Osteoblast (primary cell): ENCODE data around the gene NSUN5. TPM values are rescaled to one million over a fixed set of nuclear protein-coding genes. Genes with fewer than 3 reads are reported as not detected.

Experiments
- DNase-seq: peaks from one replicate; pipeline ENCODE4 v3.0.0; 2011; ENCODE audit warnings: low spot score, mixed read lengths; ENCODE audit not compliant: insufficient read length; ENCODE audit errors: missing footprints
- H2AFZ ChIP-seq: 2 replicates; pipeline ENCODE4 v1.6.0; 2011; ENCODE audit warnings: mild to moderate bottlenecking, low read length
- H3K27ac ChIP-seq: 2 replicates; pipeline ENCODE4 v1.5.1; 2011; ENCODE audit warnings: mild to moderate bottlenecking, low read depth, low read length, moderate library complexity
- H3K27me3 ChIP-seq: 2 replicates; pipeline ENCODE4 v1.6.0; 2012; ENCODE audit warnings: mild to moderate bottlenecking, control low read depth, inconsistent platforms, low read length, moderate library complexity; ENCODE audit not compliant: insufficient read depth
- H3K36me3 ChIP-seq: 2 replicates; pipeline ENCODE4 v1.5.1; 2011; ENCODE audit warnings: mild to moderate bottlenecking, low read length, control low read depth, moderate library complexity; ENCODE audit not compliant: insufficient read depth
- H3K4me1 ChIP-seq: 2 replicates; pipeline ENCODE4 v1.5.1; 2011; ENCODE audit warnings: mild to moderate bottlenecking, low read length, control low read depth, moderate library complexity; ENCODE audit not compliant: insufficient read depth
- H3K4me2 ChIP-seq: 2 replicates; pipeline ENCODE4 v1.6.0; 2011; ENCODE audit warnings: mild to moderate bottlenecking, low read length; ENCODE audit not compliant: insufficient read depth
- H3K4me3 ChIP-seq: fragments of 200-600 bp; sonication (generic); 3 replicates; pipeline ENCODE4 v1.5.1; 2012; ENCODE audit warnings: mild to moderate bottlenecking, low read length, inconsistent platforms; ENCODE audit not compliant: insufficient read depth
- H3K79me2 ChIP-seq: 2 replicates; pipeline ENCODE4 v1.6.0; 2012; ENCODE audit warnings: mild to moderate bottlenecking, low read length, control low read depth, inconsistent platforms; ENCODE audit not compliant: insufficient read depth
- H3K9me3 ChIP-seq: 2 replicates; pipeline ENCODE4 v1.5.1; 2011; ENCODE audit warnings: low read depth, low read length, control low read depth
- H4K20me1 ChIP-seq: 2 replicates; pipeline ENCODE4 v1.6.0; 2012; ENCODE audit warnings: mild to moderate bottlenecking, low read length, control low read depth; ENCODE audit not compliant: insufficient read depth
- total RNA-seq: library from RNA; depleted of rRNA; stranded (reverse); fragments of >200 nt; gene quantifications from 2 replicates; pipeline ENCODE4 v1.2.3, GENCODE V29; 2012
- TF ChIP-seq, protein P1 (sequence below): IDR thresholded peaks from 2 replicates; pipeline ENCODE4 v1.5.1; 2011; ENCODE audit warnings: mild to moderate bottlenecking, low read depth, low read length, moderate library complexity; ENCODE audit errors: extremely low read depth

The NSUN5 gene
- total RNA-seq, 1 donor, result 17.0 TPM

DNA sequence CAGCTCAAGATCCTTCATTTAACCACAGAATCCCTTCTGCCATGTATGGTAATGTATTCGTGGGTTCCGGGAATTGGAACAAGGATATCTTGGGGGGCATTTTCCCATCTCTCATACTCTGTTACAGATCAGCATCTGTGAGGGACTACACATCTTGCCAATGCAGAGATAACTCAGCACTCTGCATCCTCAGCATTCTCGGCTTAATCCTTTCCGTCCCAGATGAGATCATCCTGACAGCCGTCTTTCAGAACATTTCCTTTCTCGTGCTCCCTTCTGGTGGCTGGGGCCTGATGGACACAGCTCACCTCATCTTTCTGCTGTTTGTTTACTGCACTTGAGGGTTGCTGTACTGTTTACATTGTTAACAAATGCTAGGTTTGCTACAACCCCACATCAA is 44.6 kb upstream of the NSUN5 start:
- peaks cover 4% of the 10 kb centered on the region for H3K4me1 ChIP-seq
- H3K36me3 ChIP-seq, result no peaks in the 10 kb centered on the region
- H3K4me2 ChIP-seq, result no peak overlapping the region
- H2AFZ ChIP-seq, result no peak overlapping the region
- H4K20me1 ChIP-seq, result no peaks in the 10 kb centered on the region
- DNase-seq, result no peak
- TF ChIP-seq, protein P1, sequence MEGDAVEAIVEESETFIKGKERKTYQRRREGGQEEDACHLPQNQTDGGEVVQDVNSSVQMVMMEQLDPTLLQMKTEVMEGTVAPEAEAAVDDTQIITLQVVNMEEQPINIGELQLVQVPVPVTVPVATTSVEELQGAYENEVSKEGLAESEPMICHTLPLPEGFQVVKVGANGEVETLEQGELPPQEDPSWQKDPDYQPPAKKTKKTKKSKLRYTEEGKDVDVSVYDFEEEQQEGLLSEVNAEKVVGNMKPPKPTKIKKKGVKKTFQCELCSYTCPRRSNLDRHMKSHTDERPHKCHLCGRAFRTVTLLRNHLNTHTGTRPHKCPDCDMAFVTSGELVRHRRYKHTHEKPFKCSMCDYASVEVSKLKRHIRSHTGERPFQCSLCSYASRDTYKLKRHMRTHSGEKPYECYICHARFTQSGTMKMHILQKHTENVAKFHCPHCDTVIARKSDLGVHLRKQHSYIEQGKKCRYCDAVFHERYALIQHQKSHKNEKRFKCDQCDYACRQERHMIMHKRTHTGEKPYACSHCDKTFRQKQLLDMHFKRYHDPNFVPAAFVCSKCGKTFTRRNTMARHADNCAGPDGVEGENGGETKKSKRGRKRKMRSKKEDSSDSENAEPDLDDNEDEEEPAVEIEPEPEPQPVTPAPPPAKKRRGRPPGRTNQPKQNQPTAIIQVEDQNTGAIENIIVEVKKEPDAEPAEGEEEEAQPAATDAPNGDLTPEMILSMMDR, result no peak
- no peaks in the 10 kb centered on the region for H3K9me3 ChIP-seq
- no peak overlapping the region for H3K4me3 ChIP-seq
- no peak overlapping the region for H3K27ac ChIP-seq
- H3K79me2 ChIP-seq, result no peaks in the 10 kb centered on the region
- H3K27me3 ChIP-seq, result peaks cover 2% of the 10 kb centered on the region

DNA sequence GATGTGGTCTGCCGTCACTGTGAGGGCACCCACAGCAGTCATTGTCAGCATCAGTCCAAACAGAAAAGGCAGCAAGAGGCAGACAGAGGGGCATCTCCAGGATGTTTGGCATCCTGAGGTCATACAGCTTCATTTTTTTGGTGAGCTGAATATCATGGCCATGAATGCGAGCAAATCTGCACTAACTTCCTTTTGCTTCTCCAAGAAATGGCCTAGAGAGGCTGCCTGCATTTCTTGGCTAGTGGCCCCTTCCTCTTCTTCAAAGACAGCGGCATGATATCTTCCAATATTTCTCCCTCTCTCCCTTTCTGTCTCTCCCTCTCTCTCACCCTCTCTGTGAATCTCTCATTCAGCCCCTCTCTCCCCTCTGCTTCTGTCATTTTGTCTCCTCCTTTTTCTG is 44.2 kb upstream of the NSUN5 start:
- H3K79me2 ChIP-seq, result no peaks in the 10 kb centered on the region

DNA sequence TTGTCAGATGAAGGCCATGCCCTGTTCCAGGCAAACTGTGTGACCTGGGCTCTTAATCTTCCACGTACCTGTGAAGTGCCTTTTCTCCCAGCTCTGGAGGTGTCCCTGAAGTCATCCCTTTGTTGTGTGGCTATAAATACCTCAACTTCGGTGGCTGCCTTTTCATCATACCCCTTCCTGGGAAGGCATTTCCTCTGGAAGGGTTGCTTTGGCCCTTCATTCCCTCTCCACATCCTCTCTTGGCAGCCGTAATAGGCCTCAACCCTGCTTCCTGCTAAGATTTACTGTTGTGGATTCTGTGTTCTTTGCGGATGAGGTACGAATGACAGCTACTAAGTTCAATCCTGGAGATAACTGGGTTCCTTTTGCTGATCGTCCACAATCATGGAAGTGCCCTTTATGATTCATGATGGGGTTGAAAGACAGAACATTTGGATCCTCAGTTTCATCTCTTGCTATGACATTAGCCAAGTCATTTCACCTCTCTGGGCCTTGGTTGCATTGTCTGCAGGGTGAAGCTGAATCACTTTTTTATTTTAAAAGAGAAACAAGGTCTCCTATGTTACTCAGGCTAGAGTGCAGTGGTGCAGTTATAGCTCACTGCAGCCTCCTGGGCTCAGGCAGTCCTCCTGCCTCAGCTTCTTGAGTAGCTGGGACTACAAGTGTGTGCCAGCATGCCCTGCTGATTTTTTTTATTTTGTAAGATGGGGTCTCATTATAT is 43.0 kb upstream of the NSUN5 start:
- TF ChIP-seq, protein P1, result no peak

More for the DNA sequence above, 44.2 kb upstream of the NSUN5 start:
- peaks cover 6% of the 10 kb centered on the region for H3K27me3 ChIP-seq
- H3K36me3 ChIP-seq, result no peaks in the 10 kb centered on the region
- no peak overlapping the region for H3K27ac ChIP-seq
- H3K4me1 ChIP-seq, result no peaks in the 10 kb centered on the region
- no peak overlapping the region for H3K4me2 ChIP-seq
- H4K20me1 ChIP-seq, result no peaks in the 10 kb centered on the region
- no peak for DNase-seq
- H3K9me3 ChIP-seq, result no peaks in the 10 kb centered on the region
- H3K4me3 ChIP-seq, result no peak overlapping the region
- TF ChIP-seq, protein P1, result no peak
- H2AFZ ChIP-seq, result no peak overlapping the region

DNA sequence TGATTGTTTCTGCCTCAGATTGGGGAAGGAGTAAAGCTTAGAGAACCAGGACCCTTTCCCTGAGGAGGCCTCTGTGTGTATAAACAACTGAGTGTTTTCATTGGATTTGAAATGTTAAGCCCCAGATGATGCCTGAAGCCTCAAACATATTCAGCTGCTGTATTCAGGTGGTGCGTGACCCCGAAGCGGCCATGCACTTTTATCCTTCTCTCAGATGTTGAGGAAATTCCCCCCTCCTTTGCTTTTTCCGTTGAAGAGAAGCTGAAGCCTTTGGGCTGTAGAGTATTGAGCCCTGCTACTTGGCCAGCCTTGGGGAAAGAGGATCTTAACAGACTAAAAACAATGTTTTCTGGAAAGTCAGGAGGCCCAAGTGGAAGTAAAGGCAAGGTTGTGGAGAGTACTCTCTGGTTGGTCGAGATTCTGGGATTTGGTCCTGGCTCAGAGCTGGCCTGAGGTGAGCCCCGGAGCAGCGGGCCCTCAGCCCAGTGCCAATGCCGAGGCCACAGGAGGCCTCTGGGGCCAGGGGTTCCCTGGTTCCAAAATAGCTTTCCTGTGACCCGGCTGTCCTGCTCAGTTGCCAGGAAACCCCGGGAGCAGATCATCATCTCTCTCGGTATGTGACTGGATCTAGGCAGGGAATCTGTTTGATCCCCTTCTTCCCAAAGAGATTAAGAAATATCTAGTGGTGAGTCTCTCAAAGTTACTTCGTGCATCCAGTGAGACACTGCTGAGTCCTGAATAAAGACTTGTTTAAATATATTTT is 41.9 kb upstream of the NSUN5 start:
- Histone ChIP-seq H2AFZ (no peak overlapping the region), H3K27me3 (peaks cover 4% of the 10 kb centered on the region), H3K9me3 (no peaks in the 10 kb centered on the region), H3K4me3 (no peak overlapping the region), H3K79me2 (no peaks in the 10 kb centered on the region), H4K20me1 (no peaks in the 10 kb centered on the region), H3K4me2 (no peak overlapping the region), H3K27ac (no peak overlapping the region), H3K36me3 (no peaks in the 10 kb centered on the region), H3K4me1 (no peaks in the 10 kb centered on the region)
- peak; percentile 78 for DNase-seq
- TF ChIP-seq, protein P1, result no peak

More for the DNA sequence above, 43.0 kb upstream of the NSUN5 start:
- Histone ChIP-seq H3K27me3 (peaks cover 4% of the 10 kb centered on the region), H2AFZ (no peak overlapping the region), H3K9me3 (no peaks in the 10 kb centered on the region), H3K4me3 (no peak overlapping the region), H3K4me1 (no peaks in the 10 kb centered on the region), H3K79me2 (no peaks in the 10 kb centered on the region), H3K4me2 (no peak overlapping the region), H3K36me3 (no peaks in the 10 kb centered on the region), H4K20me1 (no peaks in the 10 kb centered on the region), H3K27ac (no peak overlapping the region)
- peak; percentile 31 for DNase-seq
